OCI-LY3 (cell line): Measurements from ENCODE around the gene CACNG1.

Source experiments
- H2AFZ ChIP-seq: fragments of 200-600, 300-600 bp; shearing (Covaris generic); 2 replicates; pipeline ENCODE4 v1.6.0; 2014; ENCODE audit warnings: antibody characterized with exemption, low read depth, low read length
- H3K27ac ChIP-seq: fragments of 200-600, 300-600 bp; sonication (generic); 2 replicates; pipeline ENCODE4 v1.5.1; 2014; ENCODE audit warnings: mild to moderate bottlenecking, low read length, moderate library complexity, mixed read lengths
- H3K27me3 ChIP-seq: fragments of 200-600, 300-600 bp; sonication (generic); 2 replicates; pipeline ENCODE4 v1.6.1; 2014; ENCODE audit warnings: low read depth, low read length, mixed read lengths
- H3K36me3 ChIP-seq: fragments of 200-600, 300-600 bp; sonication (generic); replicated peaks from 2 replicates; pipeline ENCODE3; 2014; ENCODE audit warnings: low read depth, low read length, mixed read lengths
- H3K4me1 ChIP-seq: fragments of 300-600, 200-600 bp; sonication (generic); 2 replicates; pipeline ENCODE4 v1.6.1; 2014; ENCODE audit warnings: low read length, mixed read lengths
- H3K4me2 ChIP-seq: fragments of 200-600, 300-600 bp; sonication (generic); 2 replicates; pipeline ENCODE4 v1.6.1; 2014; ENCODE audit warnings: low read length, mixed read lengths
- H3K4me3 ChIP-seq: fragments of 300-600, 200-600 bp; sonication (generic); 2 replicates; pipeline ENCODE4 v1.5.1; 2014; ENCODE audit warnings: antibody characterized with exemption, mild to moderate bottlenecking, low read length, moderate library complexity
- H3K79me2 ChIP-seq: fragments of 300-600, 200-600 bp; shearing (Covaris generic); 2 replicates; pipeline ENCODE4 v1.6.1; 2014; ENCODE audit warnings: mild to moderate bottlenecking, low read length, mixed read lengths
- H3K9ac ChIP-seq: fragments of 300-600, 200-600 bp; shearing (Covaris generic); 2 replicates; pipeline ENCODE4 v1.6.0; 2014; ENCODE audit warnings: mild to moderate bottlenecking, low read length, moderate library complexity
- H3K9me3 ChIP-seq: fragments of 200-600, 300-600 bp; shearing (Covaris generic); 2 replicates; pipeline ENCODE4 v1.6.1; 2014; ENCODE audit warnings: low read length, mixed read lengths; ENCODE audit not compliant: insufficient read depth
- H4K20me1 ChIP-seq: fragments of 200-600, 300-600 bp; sonication (generic); 2 replicates; pipeline ENCODE4 v1.6.1; 2016; ENCODE audit warnings: low read length, mixed read lengths; ENCODE audit not compliant: insufficient read depth
- EZH2phosphoT487 ChIP-seq: fragments of 200-600 bp; shearing (Covaris generic); IDR thresholded peaks from 2 replicates; pipeline ENCODE4 v1.6.1; 2018; ENCODE audit warnings: antibody characterized with exemption, mixed run types, low read depth
- TF ChIP-seq, protein P1 (sequence below): fragments of 200-600, 300-600 bp; sonication (generic); IDR thresholded peaks from 2 replicates; pipeline ENCODE4 v1.5.1; 2014; ENCODE audit warnings: antibody characterized with exemption, low read length, low read depth

The CACNG1 gene

GRCh38 chr17:67071595-67071994, 27.2 kb downstream of the CACNG1 start:
- no peak overlapping the region for H3K27ac ChIP-seq
- H3K9me3 ChIP-seq, result no peaks in the 10 kb centered on the region
- no peaks in the 10 kb centered on the region for H3K79me2 ChIP-seq
- H3K36me3 ChIP-seq, result no peaks in the 10 kb centered on the region
- no peak overlapping the region for H3K9ac ChIP-seq
- no peaks in the 10 kb centered on the region for H3K27me3 ChIP-seq
- no peaks in the 10 kb centered on the region for H4K20me1 ChIP-seq
- no peak overlapping the region for H3K4me3 ChIP-seq
- H2AFZ ChIP-seq, result no peak overlapping the region
- H3K4me1 ChIP-seq, result no peaks in the 10 kb centered on the region
- TF ChIP-seq EZH2phosphoT487, result no peak
- TF ChIP-seq, protein P1, sequence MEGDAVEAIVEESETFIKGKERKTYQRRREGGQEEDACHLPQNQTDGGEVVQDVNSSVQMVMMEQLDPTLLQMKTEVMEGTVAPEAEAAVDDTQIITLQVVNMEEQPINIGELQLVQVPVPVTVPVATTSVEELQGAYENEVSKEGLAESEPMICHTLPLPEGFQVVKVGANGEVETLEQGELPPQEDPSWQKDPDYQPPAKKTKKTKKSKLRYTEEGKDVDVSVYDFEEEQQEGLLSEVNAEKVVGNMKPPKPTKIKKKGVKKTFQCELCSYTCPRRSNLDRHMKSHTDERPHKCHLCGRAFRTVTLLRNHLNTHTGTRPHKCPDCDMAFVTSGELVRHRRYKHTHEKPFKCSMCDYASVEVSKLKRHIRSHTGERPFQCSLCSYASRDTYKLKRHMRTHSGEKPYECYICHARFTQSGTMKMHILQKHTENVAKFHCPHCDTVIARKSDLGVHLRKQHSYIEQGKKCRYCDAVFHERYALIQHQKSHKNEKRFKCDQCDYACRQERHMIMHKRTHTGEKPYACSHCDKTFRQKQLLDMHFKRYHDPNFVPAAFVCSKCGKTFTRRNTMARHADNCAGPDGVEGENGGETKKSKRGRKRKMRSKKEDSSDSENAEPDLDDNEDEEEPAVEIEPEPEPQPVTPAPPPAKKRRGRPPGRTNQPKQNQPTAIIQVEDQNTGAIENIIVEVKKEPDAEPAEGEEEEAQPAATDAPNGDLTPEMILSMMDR, result no peak
- H3K4me2 ChIP-seq, result no peak overlapping the region

- Histone ChIP-seq H3K79me2 (no peaks in the 10 kb centered on the region), H3K4me3 (no peak overlapping the region), H3K9ac (no peak overlapping the region), H3K9me3 (no peaks in the 10 kb centered on the region), H3K27me3 (no peaks in the 10 kb centered on the region), H3K4me1 (no peaks in the 10 kb centered on the region), H3K4me2 (no peak overlapping the region), H3K36me3 (no peaks in the 10 kb centered on the region), H4K20me1 (no peaks in the 10 kb centered on the region), H2AFZ (no peak overlapping the region), H3K27ac (no peak overlapping the region)
- TF ChIP-seq, protein P1, result no peak
- TF ChIP-seq EZH2phosphoT487, result no peak
Observed at GRCh38 chr17:67072885-67073284, 28.5 kb downstream of the CACNG1 start.

DNA sequence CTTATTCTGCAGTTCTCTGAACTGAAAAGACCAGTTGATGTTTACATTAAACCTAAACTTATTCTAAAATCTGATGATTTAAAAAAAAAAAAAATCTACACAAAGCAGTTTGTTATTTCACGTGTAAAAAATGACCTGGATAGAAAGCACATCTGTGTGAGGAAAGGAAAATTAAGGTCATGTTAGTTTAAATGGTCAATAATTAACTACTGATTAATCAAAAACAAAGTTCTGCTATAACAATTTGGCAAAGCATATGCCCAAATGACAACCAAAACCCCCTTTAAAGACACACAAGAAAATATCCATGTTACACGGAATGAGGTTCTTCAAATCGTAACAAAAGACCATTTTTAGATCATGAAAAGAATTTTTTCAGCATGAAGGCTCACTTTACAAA, 30.4 kb downstream of the CACNG1 start:
- Histone ChIP-seq H3K27me3 (no peaks in the 10 kb centered on the region), H3K4me2 (no peak overlapping the region), H3K9me3 (no peaks in the 10 kb centered on the region), H3K36me3 (no peaks in the 10 kb centered on the region), H3K4me3 (no peak overlapping the region), H3K9ac (no peak overlapping the region), H2AFZ (no peak overlapping the region), H4K20me1 (no peaks in the 10 kb centered on the region), H3K79me2 (no peaks in the 10 kb centered on the region), H3K27ac (no peak overlapping the region), H3K4me1 (no peaks in the 10 kb centered on the region)
- no peak for TF ChIP-seq EZH2phosphoT487

DNA sequence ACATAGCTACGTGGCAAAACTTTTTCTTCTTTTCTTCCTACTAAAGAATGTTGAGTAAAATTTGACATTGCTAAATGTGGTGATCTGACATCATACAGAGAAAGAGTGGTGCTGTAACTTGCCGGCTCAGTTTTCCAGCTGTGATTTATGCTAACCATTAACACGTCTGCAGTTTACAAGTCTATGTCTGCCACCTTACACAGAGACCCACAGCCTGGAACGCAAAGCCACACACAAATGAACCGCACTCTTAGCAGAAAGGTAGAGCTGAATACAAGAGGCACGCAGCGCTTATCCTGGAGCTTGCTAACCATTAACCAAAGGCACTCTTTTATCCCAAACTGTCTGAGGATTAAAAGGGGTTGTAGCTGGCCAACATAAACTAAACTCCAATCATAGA, 31.9 kb downstream of the CACNG1 start:
- H3K9ac ChIP-seq, result no peak overlapping the region
- peaks cover 11% of the 10 kb centered on the region for H3K4me1 ChIP-seq
- no peaks in the 10 kb centered on the region for H3K79me2 ChIP-seq
- no peaks in the 10 kb centered on the region for H3K36me3 ChIP-seq
- TF ChIP-seq, protein P1, result no peak
- TF ChIP-seq EZH2phosphoT487, result no peak
- H3K4me3 ChIP-seq, result no peak overlapping the region
- no peaks in the 10 kb centered on the region for H3K9me3 ChIP-seq
- H3K27ac ChIP-seq, result no peak overlapping the region
- H3K27me3 ChIP-seq, result no peaks in the 10 kb centered on the region
- peaks cover under 1% of the 10 kb centered on the region; the same call in 1 of the 2 replicates for H4K20me1 ChIP-seq
- no peak overlapping the region for H2AFZ ChIP-seq
- H3K4me2 ChIP-seq, result no peak overlapping the region

GRCh38 chr17:67078292-67078691, 33.9 kb downstream of the CACNG1 start:
- no peaks in the 10 kb centered on the region for H3K36me3 ChIP-seq
- H4K20me1 ChIP-seq, result peaks cover 7% of the 10 kb centered on the region; the same call in 1 of the 2 replicates
- H3K9ac ChIP-seq, result no peak overlapping the region
- TF ChIP-seq, protein P1, result no peak
- no peak for TF ChIP-seq EZH2phosphoT487
- H3K79me2 ChIP-seq, result no peaks in the 10 kb centered on the region
- H3K4me2 ChIP-seq, result no peak overlapping the region
- H2AFZ ChIP-seq, result no peak overlapping the region
- H3K27ac ChIP-seq, result no peak overlapping the region
- no peaks in the 10 kb centered on the region for H3K9me3 ChIP-seq
- H3K27me3 ChIP-seq, result no peaks in the 10 kb centered on the region
- H3K4me1 ChIP-seq, result peaks cover 21% of the 10 kb centered on the region
- no peak overlapping the region for H3K4me3 ChIP-seq
